IMR-90 (cell line): ENCODE results near the gene SAA1. TPM values are rescaled to one million over a fixed set of nuclear protein-coding genes. Genes with fewer than 3 reads are reported as not detected.

Source experiments
- ATAC-seq: fragments of 200-7000 bp; cut with Tn5 transposase; 2 replicates; pipeline ENCODE4 v1.9.1; 2020; ENCODE audit warnings: low read depth, mild to moderate bottlenecking, moderate library complexity
- BruUV-seq: library from RNA; stranded (reverse); fragments of 400-500 nt; replicated peaks from 2 replicates; lab custom pipeline; 2021; lab: Mats Ljungman, UMichigan
- CTCF ChIA-PET: fragments of 300-600 bp; formaldehyde crosslinking; extraction: SDS; loops from one replicate; lab custom pipeline; 2021; ENCODE audit warnings: antibody characterized with exemption; lab: Yijun Ruan, JAX
- POLR2A ChIA-PET: fragments of 300-600 bp; sonication (Branson Sonifier 250); formaldehyde crosslinking; loops from one replicate; lab custom pipeline; 2022; ENCODE audit warnings: antibody characterized with exemption; ENCODE audit not compliant: unreplicated experiment; lab: Charles Lee
- DNase-seq: peaks from one replicate; pipeline ENCODE4 v3.0.0; 2013
- H2AFZ ChIP-seq: replicated peaks from 2 replicates; pipeline ENCODE3; 2013; ENCODE audit warnings: low read length, mild to moderate bottlenecking; ENCODE audit not compliant: poor library complexity
- H2AK5ac ChIP-seq: 2 replicates; pipeline ENCODE4 v1.6.1; 2013; ENCODE audit warnings: low read depth, low read length, inconsistent platforms
- H2AK9ac ChIP-seq: replicated peaks from 2 replicates; pipeline ENCODE3; 2013; ENCODE audit warnings: mild to moderate bottlenecking, low read depth, low read length, moderate library complexity; ENCODE audit not compliant: poor library complexity
- H2BK120ac ChIP-seq: 2 replicates; pipeline ENCODE4 v1.6.1; 2013; ENCODE audit warnings: low read depth, low read length, inconsistent platforms
- H2BK15ac ChIP-seq: 3 replicates; pipeline ENCODE4 v1.6.1; 2013; ENCODE audit warnings: low read depth, low read length, inconsistent platforms
- H2BK20ac ChIP-seq: 2 replicates; pipeline ENCODE4 v1.6.1; 2013; ENCODE audit warnings: low read depth, mild to moderate bottlenecking, inconsistent platforms, low read length, moderate library complexity
- H2BK5ac ChIP-seq: 2 replicates; pipeline ENCODE4 v1.6.1; 2013; ENCODE audit warnings: mild to moderate bottlenecking, low read depth, low read length, inconsistent platforms; ENCODE audit not compliant: poor library complexity, severe bottlenecking
- H3K14ac ChIP-seq: replicated peaks from 2 replicates; pipeline ENCODE4 v1.6.1; 2013; ENCODE audit warnings: low read depth, low read length, inconsistent platforms
- H3K18ac ChIP-seq: 2 replicates; pipeline ENCODE4 v1.6.1; 2013; ENCODE audit warnings: low read depth, low read length, control low read depth
- H3K23ac ChIP-seq: 2 replicates; pipeline ENCODE4 v1.6.1; 2013; ENCODE audit warnings: low read depth, low read length, inconsistent platforms
- H3K27ac ChIP-seq: 2 replicates; pipeline ENCODE4 v1.5.1; 2013; ENCODE audit warnings: mild to moderate bottlenecking, control low read depth, low read length; ENCODE audit not compliant: insufficient read depth
- H3K27me3 ChIP-seq: 2 replicates; pipeline ENCODE4 v1.6.1; 2013; ENCODE audit warnings: low read length; ENCODE audit not compliant: control insufficient read depth, insufficient read depth
- H3K36me3 ChIP-seq: 2 replicates; pipeline ENCODE4 v1.6.1; 2013; ENCODE audit warnings: low read length, mixed read lengths; ENCODE audit not compliant: control insufficient read depth, insufficient read depth
- H3K4ac ChIP-seq: 2 replicates; pipeline ENCODE4 v1.6.1; 2013; ENCODE audit warnings: low read depth, low read length, inconsistent platforms
- H3K4me1 ChIP-seq: 2 replicates; pipeline ENCODE4 v1.6.1; 2013; ENCODE audit warnings: low read length, mixed read lengths; ENCODE audit not compliant: control insufficient read depth, insufficient read depth
- H3K4me2 ChIP-seq: 2 replicates; pipeline ENCODE4 v1.6.1; 2013; ENCODE audit warnings: low read depth, mild to moderate bottlenecking, control low read depth, low read length, moderate library complexity
- H3K4me3 ChIP-seq: 2 replicates; pipeline ENCODE4 v1.5.1; 2013; ENCODE audit warnings: low read depth, mild to moderate bottlenecking, control low read depth, low read length, moderate library complexity; ENCODE audit not compliant: insufficient read depth
- H3K56ac ChIP-seq: 2 replicates; pipeline ENCODE4 v1.6.1; 2013; ENCODE audit warnings: low read length, inconsistent platforms; ENCODE audit not compliant: insufficient read depth; ENCODE audit errors: extremely low read depth
- H3K79me1 ChIP-seq, 2 experiments: 2 replicates each; pipeline ENCODE4 v1.6.1; 2013; ENCODE audit warnings: low read length in 2 of 2, inconsistent platforms in 1 of 2, low read depth in 1 of 2
- H3K9ac ChIP-seq: 2 replicates; pipeline ENCODE4 v1.6.1; 2013; ENCODE audit warnings: low read depth, low read length, control low read depth
- H3K9me1 ChIP-seq: 2 replicates; pipeline ENCODE4 v1.6.1; 2013; ENCODE audit warnings: low read length, inconsistent platforms; ENCODE audit not compliant: insufficient read depth
- H3K9me3 ChIP-seq: 2 replicates; pipeline ENCODE4 v1.6.1; 2013; ENCODE audit warnings: low read length; ENCODE audit not compliant: control insufficient read depth, insufficient read depth
- H4K20me1 ChIP-seq: 2 replicates; pipeline ENCODE4 v1.6.1; 2013; ENCODE audit warnings: low read length, inconsistent platforms; ENCODE audit not compliant: insufficient read depth
- H4K5ac ChIP-seq: 2 replicates; pipeline ENCODE4 v1.6.1; 2013; ENCODE audit warnings: mild to moderate bottlenecking, low read depth, low read length, control low read depth
- H4K8ac ChIP-seq, 2 experiments: 2 replicates each; pipeline ENCODE4 v1.6.1; 2013; ENCODE audit warnings: low read depth in 2 of 2, low read length in 2 of 2, control low read depth in 1 of 2, inconsistent platforms in 1 of 2
- H4K91ac ChIP-seq: 2 replicates; pipeline ENCODE4 v1.6.1; 2013; ENCODE audit warnings: low read depth, low read length, inconsistent platforms; ENCODE audit not compliant: insufficient read depth
- BHLHE40 ChIP-seq: fragments of 150-350 bp; IDR thresholded peaks from 2 replicates; pipeline ENCODE4 v1.6.1; 2016; ENCODE audit warnings: mild to moderate bottlenecking, low read depth, low read length
- CEBPB ChIP-seq: IDR thresholded peaks from 2 replicates; pipeline ENCODE4 v1.6.1; 2012; ENCODE audit warnings: low read depth, low read length, improper control_type of control experiment
- CHD1 ChIP-seq: IDR thresholded peaks from 2 replicates; pipeline ENCODE4 v1.6.1; 2012; ENCODE audit warnings: low read depth, low read length, improper control_type of control experiment
- FOS ChIP-seq: fragments of 150-350 bp; IDR thresholded peaks from 2 replicates; pipeline ENCODE4 v1.6.1; 2016; ENCODE audit warnings: low read depth, low read length
- MAFK ChIP-seq: IDR thresholded peaks from 2 replicates; pipeline ENCODE4 v1.6.1; 2012; ENCODE audit warnings: low read depth, low read length, improper control_type of control experiment
- MAZ ChIP-seq: IDR thresholded peaks from 2 replicates; pipeline ENCODE4 v1.6.1; 2012; ENCODE audit warnings: low read depth, mild to moderate bottlenecking, low read length, improper control_type of control experiment, moderate library complexity, borderline replicate concordance
- MXI1 ChIP-seq: IDR thresholded peaks from 2 replicates; pipeline ENCODE4 v1.6.1; 2012; ENCODE audit warnings: low read depth, mild to moderate bottlenecking, low read length, moderate library complexity, borderline replicate concordance
- NFE2L2 ChIP-seq: fragments of 150-350 bp; IDR thresholded peaks from 2 replicates; pipeline ENCODE4 v1.6.1; 2016; ENCODE audit warnings: low read depth, mild to moderate bottlenecking, low read length
- POLR2A ChIP-seq: IDR thresholded peaks from 2 replicates; pipeline ENCODE4 v1.6.1; 2012; ENCODE audit warnings: mild to moderate bottlenecking, low read depth, low read length
- RAD21 ChIP-seq: IDR thresholded peaks from 2 replicates; pipeline ENCODE4 v1.6.1; 2012; ENCODE audit warnings: low read length, improper control_type of control experiment
- RCOR1 ChIP-seq: IDR thresholded peaks from 2 replicates; pipeline ENCODE4 v1.6.1; 2012; ENCODE audit warnings: mild to moderate bottlenecking, low read length, improper control_type of control experiment; ENCODE audit not compliant: insufficient replicate concordance
- RFX5 ChIP-seq: IDR thresholded peaks from 2 replicates; pipeline ENCODE4 v1.8.0; 2012; ENCODE audit warnings: low read depth, mild to moderate bottlenecking, low read length, moderate library complexity
- WGBS, 2 experiments: methylation state at CpG; one replicate each; pipeline versions ENCODE4 v1.1.5 to v1.1.7; 2013; ENCODE audit warnings: missing lambda C conversion rate in 2 of 2; ENCODE audit not compliant: insufficient read length in 1 of 2; ENCODE audit errors: extremely low coverage in 2 of 2; 5-methylcytosine and 5-hydroxymethylcytosine counted together
- dilution Hi-C: fragments of 300-500 bp; cut with HindIII; formaldehyde crosslinking; loops from one replicate; pipeline ENCODE4 v1.14.3; 2018; ENCODE audit warnings: low sequenced_read_pairs; ENCODE audit not compliant: unreplicated experiment
- in situ Hi-C: fragments of 300-500 bp; cut with MboI; formaldehyde crosslinking; loops from 3 replicates; pipeline ENCODE4 v1.14.3; 2019; ENCODE audit warnings: low sequenced_read_pairs, inconsistent platforms, mixed read lengths
- intact Hi-C: fragments of 100-400 bp; cut with micrococcal nuclease; formaldehyde crosslinking; loops from 2 replicates; pipeline ENCODE4 v1.10.0; 2022
- polyA plus RNA-seq, 3 experiments: library from polyadenylated mRNA; depleted of rRNA; stranded (reverse); fragments of >200 nt; gene quantifications; 2 replicates each; pipeline ENCODE4 v1.2.3, GENCODE V29; 2012; ENCODE audit warnings: low replicate concordance in 1 of 3
- total RNA-seq: library from RNA; depleted of rRNA; stranded (reverse); fragments of >200 nt; gene quantifications from 2 replicates; pipeline ENCODE4 v1.2.3, GENCODE V29; 2012
- TF ChIP-seq, protein P1 (sequence below): fragments of 150-350 bp; IDR thresholded peaks from 2 replicates; pipeline ENCODE4 v1.6.1; 2016; ENCODE audit warnings: low read depth, mild to moderate bottlenecking, low read length, moderate library complexity, borderline replicate concordance
- TF ChIP-seq, protein P2 (sequence below): conservative IDR thresholded peaks from 2 replicates; pipeline ENCODE4 v1.5.1; 2012; ENCODE audit warnings: mild to moderate bottlenecking, low read depth, low read length, improper control_type of control experiment
- TF ChIP-seq, protein P3 (sequence below): fragments of 150-350 bp; IDR thresholded peaks from 2 replicates; pipeline ENCODE4 v1.6.1; 2017; ENCODE audit warnings: mild to moderate bottlenecking, antibody characterized with exemption, low read length, low read depth

SAA1 gene
- total and polyA plus RNA-seq, 2 of the 4 experiments (the other 2 are of a cell fraction) = not detected

DNA sequence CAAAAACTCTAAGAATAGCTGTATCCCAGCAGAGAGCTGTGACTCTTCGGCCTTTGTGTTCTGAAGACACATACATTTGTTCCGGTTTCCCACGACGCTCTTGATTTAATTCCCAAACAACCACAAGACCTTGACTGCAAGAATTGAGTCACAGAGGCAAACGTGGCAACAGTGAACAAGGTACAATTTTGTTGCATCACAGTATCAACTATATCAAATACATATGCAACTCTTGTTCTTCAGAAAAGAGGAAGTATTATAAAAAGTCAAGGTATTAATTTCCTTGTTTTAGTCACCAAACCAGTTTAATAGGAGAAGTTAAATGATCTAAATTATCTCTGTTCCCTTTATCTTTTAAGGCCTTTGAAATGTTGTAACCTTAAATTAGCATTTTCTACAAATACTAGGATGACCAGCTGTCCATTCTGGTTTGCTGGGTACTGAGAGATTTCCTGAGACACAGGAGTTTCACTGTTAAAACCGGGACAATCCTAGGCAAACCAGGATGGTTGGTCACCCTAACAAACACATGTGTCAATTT lies 44.8 kb downstream of the SAA1 start:
- no peak for ATAC-seq
- H3K9ac ChIP-seq = no peak overlapping the region
- WGBS, 2 experiments = 100% methylated on average over 4 of the region's 6 CpGs; no CpG with 5 or more reads in 1 of the 2 experiments
- H3K36me3 ChIP-seq = peaks cover 17% of the 10 kb centered on the region
- H3K4me3 ChIP-seq = no peak overlapping the region
- no peak overlapping the region for H2BK120ac ChIP-seq
- H2BK5ac ChIP-seq = no peak overlapping the region
- no peak overlapping the region for H2AFZ ChIP-seq
- H3K56ac ChIP-seq = no peak overlapping the region
- no peak overlapping the region for H4K5ac ChIP-seq
- H4K91ac ChIP-seq = no peak overlapping the region
- ChIA-PET CTCF (no interaction called here), POLR2A (interaction anchor here (0.7 kb wide), 1 partner anchor 11 kb away, joined by 5 read pairs; the partner anchor contains the start of gene HPS5)
- H3K27me3 ChIP-seq = no peaks in the 10 kb centered on the region
- no peak overlapping the region for H3K27ac ChIP-seq
- H3K4ac ChIP-seq = no peak overlapping the region
- no peak overlapping the region for H2AK5ac ChIP-seq
- BruUV-seq = no TSS peak
- H4K8ac ChIP-seq = no peak overlapping the region
- H3K79me1 ChIP-seq = peaks cover 20 to 34% of the 10 kb centered on the region in 2 experiments
- no peaks in the 10 kb centered on the region for H4K20me1 ChIP-seq
- no peak overlapping the region for H3K4me2 ChIP-seq
- no peak overlapping the region for H2BK20ac ChIP-seq
- no peak for DNase-seq
- TF ChIP-seq RAD21 (no peak), POLR2A (no peak), CEBPB (no peak), NFE2L2 (no peak), FOS (no peak), BHLHE40 (no peak), RFX5 (no peak), MXI1 (no peak), RCOR1 (no peak), MAFK (no peak), CHD1 (no peak), MAZ (no peak)
- TF ChIP-seq, protein P1, sequence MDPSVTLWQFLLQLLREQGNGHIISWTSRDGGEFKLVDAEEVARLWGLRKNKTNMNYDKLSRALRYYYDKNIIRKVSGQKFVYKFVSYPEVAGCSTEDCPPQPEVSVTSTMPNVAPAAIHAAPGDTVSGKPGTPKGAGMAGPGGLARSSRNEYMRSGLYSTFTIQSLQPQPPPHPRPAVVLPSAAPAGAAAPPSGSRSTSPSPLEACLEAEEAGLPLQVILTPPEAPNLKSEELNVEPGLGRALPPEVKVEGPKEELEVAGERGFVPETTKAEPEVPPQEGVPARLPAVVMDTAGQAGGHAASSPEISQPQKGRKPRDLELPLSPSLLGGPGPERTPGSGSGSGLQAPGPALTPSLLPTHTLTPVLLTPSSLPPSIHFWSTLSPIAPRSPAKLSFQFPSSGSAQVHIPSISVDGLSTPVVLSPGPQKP = no peak
- TF ChIP-seq, protein P2, sequence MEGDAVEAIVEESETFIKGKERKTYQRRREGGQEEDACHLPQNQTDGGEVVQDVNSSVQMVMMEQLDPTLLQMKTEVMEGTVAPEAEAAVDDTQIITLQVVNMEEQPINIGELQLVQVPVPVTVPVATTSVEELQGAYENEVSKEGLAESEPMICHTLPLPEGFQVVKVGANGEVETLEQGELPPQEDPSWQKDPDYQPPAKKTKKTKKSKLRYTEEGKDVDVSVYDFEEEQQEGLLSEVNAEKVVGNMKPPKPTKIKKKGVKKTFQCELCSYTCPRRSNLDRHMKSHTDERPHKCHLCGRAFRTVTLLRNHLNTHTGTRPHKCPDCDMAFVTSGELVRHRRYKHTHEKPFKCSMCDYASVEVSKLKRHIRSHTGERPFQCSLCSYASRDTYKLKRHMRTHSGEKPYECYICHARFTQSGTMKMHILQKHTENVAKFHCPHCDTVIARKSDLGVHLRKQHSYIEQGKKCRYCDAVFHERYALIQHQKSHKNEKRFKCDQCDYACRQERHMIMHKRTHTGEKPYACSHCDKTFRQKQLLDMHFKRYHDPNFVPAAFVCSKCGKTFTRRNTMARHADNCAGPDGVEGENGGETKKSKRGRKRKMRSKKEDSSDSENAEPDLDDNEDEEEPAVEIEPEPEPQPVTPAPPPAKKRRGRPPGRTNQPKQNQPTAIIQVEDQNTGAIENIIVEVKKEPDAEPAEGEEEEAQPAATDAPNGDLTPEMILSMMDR = no peak
- TF ChIP-seq, protein P3, sequence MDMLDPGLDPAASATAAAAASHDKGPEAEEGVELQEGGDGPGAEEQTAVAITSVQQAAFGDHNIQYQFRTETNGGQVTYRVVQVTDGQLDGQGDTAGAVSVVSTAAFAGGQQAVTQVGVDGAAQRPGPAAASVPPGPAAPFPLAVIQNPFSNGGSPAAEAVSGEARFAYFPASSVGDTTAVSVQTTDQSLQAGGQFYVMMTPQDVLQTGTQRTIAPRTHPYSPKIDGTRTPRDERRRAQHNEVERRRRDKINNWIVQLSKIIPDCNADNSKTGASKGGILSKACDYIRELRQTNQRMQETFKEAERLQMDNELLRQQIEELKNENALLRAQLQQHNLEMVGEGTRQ = no peak
- in situ Hi-C loops (no loop called here), intact Hi-C loops (no loop called here), dilution Hi-C loops (no loop called here)
- H3K4me1 ChIP-seq = peaks cover 9% of the 10 kb centered on the region
- H2BK15ac ChIP-seq = no peak overlapping the region
- no peak overlapping the region for H3K18ac ChIP-seq
- no peak overlapping the region for H2AK9ac ChIP-seq
- no peaks in the 10 kb centered on the region for H3K9me3 ChIP-seq
- peaks cover 5% of the 10 kb centered on the region; the same call in 1 of the 2 replicates for H3K9me1 ChIP-seq
- H3K14ac ChIP-seq = no peak overlapping the region
- no peak overlapping the region for H3K23ac ChIP-seq
